HG03378 (cell line): ENCODE results near the gene PPP1R11.
"Not testable (repeated sequence)": the region's sequence is repeated elsewhere in the genome, so short reads cannot be mapped to it uniquely, and the experiment has no call there.

ENCODE experiments used
- ATAC-seq: cut with Tn5 transposase; IDR thresholded peaks from one replicate; pipeline ENCODE4 v1.9.1; 2021; ENCODE audit warnings: mild to moderate bottlenecking, moderate library complexity; ENCODE audit not compliant: unreplicated experiment

The PPP1R11 gene

DNA sequence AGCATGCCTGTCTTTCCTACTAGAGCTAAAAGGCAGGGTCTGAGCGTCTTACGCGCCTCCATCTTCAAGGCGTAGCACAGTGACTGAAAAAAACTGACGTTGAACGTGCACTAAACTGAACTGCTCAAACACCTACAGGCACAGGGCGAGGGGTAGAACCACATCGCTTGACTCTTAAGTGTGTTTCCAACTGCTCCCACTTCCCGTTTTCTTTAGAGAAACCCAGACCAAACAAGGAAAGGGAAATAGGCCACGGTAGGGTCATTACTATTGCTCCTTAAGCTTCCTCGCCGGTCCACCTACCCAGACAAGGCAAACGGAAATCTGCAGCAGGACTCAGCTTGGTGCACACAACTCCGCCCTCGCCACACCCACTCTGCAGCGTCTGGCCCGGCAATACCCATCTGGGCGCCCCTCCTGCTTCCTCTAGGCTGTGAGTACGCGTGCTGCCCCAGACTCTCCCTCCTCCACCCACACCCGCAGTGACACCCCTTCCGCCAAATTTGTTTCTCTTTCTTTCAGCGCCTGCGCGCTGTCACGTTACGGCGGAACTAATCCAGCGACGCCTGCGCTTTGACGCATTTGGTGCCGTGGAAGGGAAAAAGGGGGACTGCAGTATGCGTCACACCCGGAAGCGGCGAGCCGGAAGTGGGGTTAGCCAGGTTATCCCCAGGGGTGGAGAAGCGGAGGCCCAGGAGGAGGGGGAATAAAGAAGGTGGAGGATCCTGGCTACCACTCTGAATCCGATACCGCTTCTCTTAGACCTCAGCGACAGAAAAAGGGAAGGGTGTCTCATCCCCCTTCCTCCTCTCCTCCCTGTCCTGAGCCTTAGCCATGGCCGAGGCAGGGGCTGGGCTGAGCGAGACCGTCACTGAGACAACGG lies at the start of gene PPP1R11:
Gene PPP1R11, plus strand, starts transcription at position 622 of the 883 bp plus-strand sequence. Its CDS starts 213 bp downstream, at position 835.
- ATAC-seq, result peak; percentile 86

- ATAC-seq, result no peak
Observed at GRCh38 chr6:30019819-30020218, 47.2 kb upstream of the PPP1R11 start.

GRCh38 chr6:30020626-30021025 lies 46.4 kb upstream of the PPP1R11 start:
- ATAC-seq, result no peak

DNA sequence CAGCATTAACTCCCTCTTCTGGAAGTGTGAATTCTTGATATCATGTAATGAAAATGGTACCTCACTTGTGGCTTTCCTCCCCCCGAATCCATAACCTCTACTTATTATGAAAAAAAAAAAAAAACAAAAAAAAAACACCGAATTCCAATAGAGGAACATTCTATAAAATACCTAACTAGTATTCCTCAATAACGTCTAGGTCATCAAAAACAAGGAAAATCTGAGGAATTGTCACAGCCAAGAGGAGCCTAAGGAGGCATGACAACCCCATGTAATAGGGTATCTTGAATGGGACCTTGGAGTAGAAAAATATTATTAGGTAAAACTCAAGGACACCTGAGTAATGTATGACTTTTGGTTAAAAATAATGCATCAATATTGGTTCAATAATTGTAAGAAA lies 44.8 kb upstream of the PPP1R11 start:
- ATAC-seq, result no peak

DNA sequence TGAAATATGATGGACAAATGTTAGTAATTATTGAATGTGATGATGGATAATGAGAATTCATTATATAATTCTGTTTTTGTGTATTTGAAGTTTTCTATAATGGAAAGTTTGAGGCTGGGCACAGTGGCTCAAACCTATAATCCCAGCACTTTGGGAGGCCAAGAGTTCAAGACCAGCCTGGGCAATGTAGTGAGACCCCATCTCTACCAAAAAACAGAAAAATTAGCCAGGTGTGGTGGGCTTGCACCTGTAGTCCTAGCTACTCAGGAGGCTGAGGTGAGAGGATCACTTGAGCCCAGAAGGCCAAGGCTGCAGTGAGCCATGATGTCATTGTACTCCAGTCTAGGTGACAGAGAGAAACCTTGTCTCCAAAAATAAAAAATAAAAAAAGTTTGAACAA lies 44.3 kb upstream of the PPP1R11 start:
- not testable (repeated sequence) for ATAC-seq

DNA sequence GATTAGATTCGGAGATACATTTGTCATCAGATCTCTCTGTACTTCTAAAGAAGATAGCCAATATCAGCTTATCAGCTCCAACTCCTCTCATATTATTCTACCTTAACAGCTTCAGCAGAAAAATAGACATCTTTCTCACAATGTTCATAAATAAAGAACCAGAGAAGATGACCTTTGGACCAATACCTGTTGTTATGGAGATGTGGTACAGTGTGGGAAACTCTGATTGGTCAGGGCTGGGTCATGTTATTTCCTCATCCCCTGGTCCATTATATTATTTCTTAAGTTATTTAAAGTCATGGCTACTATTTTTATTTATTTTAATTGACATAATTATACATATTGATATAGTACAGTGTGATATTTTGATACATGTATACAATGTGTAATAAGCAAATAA lies 41.8 kb upstream of the PPP1R11 start:
- no peak for ATAC-seq

DNA sequence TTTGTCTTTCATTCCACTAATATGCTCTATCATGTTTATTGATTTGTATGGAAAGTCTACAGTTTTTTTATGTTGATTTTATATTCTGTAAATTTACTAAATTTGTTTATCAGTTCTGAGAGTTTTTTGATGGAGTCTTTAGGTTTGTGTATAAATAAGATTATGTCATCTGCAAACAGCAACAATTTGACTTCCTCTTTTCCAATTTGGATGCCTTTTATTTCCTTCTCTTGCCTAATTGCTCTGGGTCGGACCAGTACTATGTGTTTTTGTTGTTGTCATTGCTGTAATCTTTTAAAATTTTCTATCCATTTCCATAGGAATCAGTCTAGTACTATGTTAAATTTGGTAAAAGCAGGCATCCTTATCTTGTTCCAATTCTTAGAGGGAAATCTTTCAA lies 37.4 kb upstream of the PPP1R11 start:
- no peak for ATAC-seq

DNA sequence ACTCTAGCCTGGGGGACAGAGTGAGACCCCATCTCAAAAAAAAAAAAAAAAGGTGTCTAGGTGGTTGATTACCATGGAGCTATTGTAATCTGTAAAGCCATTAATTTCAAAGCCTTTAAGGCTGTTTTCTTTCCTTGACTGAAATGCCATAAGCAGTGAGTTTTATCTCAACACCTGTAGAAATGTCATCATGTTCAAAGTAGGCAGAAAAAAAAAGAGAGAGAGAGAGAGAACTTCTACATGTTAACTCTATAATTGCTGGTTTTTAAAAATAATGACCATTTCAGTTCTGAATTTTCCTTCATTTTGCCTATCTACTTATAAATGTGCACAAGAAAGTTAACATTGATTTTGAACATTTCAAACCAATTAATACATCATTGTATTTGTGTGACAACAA lies 35.6 kb upstream of the PPP1R11 start:
- ATAC-seq, result no peak

- not testable (repeated sequence) for ATAC-seq
Observed at GRCh38 chr6:30033440-30033839, 33.6 kb upstream of the PPP1R11 start.

DNA sequence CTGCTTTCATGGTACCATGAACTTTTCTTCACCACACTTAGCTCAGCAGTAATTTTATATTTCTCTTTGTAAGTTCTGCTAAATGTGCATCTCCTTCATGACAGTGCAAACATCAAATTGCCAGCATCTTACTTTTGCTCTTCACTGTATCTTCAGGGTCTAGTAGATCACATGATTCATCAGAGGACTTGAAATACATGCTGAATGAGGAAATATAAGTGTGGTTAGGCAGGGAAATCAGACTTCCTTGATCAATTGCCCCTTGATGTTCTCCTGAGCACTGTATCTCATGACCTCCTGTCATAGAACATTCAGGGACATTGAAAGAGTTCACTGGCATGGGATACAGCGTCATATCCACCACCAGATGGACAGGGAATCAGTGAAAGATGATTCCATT lies 31.2 kb upstream of the PPP1R11 start:
- no peak for ATAC-seq

- ATAC-seq, result no peak
Observed at GRCh38 chr6:30037182-30037788, 29.7 kb upstream of the PPP1R11 start.

GRCh38 chr6:30041221-30041620 lies 25.8 kb upstream of the PPP1R11 start:
- no peak for ATAC-seq

DNA sequence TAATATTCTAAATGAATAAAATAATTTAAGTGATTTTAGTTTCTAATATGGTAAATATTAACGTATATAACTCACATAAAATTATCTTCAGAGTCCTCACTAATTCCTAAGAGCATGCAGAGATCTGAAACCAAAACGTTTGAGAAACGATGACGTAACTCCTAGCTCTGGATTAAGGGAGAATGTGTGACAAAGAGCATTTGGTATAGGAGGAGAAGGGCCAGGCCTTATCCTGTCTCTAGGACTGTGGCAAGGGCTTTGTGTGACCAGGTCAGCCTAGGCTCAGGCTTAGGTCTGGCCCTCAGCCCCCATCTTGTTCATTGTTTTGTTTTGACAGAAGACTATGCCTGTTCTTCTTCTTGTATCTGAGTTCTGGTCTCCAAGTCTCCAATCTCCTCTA lies 25.2 kb upstream of the PPP1R11 start:
- no peak for ATAC-seq

GRCh38 chr6:30042476-30042875 lies 24.5 kb upstream of the PPP1R11 start:
- ATAC-seq, result no peak

DNA sequence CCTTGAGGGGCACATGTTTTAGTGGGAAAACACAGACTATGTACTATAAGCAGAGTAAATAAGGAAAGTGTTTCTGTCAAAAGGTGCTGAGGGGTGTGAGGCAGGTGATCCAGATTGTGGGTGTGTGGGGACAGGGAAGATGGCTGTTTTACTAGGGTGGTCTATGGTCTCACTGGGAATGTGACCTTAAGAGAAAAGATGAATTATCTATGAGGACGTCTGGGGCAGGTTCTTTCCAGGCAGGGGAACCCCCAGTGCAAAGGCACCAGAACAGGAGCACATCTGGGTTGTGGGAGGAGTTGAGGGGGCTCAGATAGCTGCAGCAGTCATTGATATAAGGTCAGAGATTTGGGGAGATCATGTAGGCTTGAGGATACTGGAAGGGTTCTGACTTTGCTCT lies 24.1 kb upstream of the PPP1R11 start:
- no peak for ATAC-seq

DNA sequence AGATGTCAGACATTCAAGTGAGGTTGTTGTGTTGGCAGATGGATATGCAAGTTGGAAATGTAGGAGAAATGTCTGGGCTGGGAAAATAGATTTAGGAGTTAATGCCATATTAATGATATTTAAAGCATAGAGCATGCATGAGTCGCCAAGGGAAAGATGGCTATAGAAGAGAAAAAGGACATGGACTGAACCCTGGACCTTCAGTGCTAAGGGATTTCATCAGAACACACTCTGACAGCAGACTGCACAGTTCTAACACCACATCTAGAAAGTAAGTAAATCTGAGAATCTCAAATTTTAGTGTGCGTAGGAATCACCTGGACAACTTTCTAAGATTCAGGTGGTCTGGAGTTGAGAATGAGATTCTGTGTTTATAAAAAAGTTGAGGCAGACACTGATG lies 23.3 kb upstream of the PPP1R11 start:
- no peak for ATAC-seq

GRCh38 chr6:30044630-30045029 lies 22.4 kb upstream of the PPP1R11 start:
- no peak for ATAC-seq

DNA sequence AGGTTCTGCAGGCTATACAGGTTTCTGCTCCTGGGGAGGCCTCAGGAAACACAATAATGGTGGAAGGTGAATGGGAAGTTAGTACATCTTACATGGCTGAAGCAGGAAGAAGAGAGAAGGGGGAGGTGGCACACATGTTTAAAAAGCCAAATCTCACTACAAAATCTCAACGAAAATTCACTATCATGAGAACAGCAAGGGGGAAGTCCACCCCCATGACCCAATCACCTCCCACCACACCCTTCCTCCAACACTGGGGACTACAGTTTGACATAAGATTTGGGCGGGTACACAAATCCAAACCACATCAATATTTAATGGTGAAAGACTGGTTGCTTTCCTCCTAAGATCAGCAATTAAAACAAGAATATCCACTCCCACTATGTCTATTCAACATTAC lies 19.8 kb upstream of the PPP1R11 start:
- no peak for ATAC-seq

DNA sequence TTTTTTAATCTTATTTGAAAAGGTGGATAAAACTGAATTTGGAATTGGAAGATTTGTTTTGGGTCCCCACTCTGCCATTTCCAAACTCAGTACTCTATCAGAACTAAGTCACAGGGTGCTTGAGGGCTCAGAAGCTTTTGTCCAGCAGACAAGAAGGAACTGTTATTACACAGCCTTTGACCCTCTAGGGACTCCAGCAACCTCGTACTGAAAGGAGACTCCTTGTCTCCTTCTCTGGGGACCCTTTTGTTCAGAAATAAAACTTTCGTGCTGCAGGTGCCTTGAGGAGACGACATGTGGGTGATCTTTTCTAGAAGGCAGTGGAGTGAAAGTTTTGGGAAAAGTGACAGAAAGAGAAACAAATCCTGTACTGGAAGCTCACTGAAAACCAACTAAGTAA lies 13.3 kb upstream of the PPP1R11 start:
- no peak for ATAC-seq

GRCh38 chr6:30055513-30055912 lies 11.5 kb upstream of the PPP1R11 start:
- no peak for ATAC-seq

- ATAC-seq, result peak; percentile 9
Observed at GRCh38 chr6:30060606-30061091, 6.3 kb upstream of the PPP1R11 start.
